GM19455 (cell line): ENCODE measurements around the gene LUZP2.

Experiments
- ATAC-seq: cut with Tn5 transposase; IDR thresholded peaks from one replicate; pipeline ENCODE4 v1.9.1; 2021; ENCODE audit not compliant: unreplicated experiment

LUZP2 gene

GRCh38 chr11:24560324-24560723, 63.5 kb downstream of the LUZP2 start:
- ATAC-seq: no peak

- no peak for ATAC-seq
Observed at GRCh38 chr11:24567380-24567779, 70.5 kb downstream of the LUZP2 start.

- no peak for ATAC-seq
Observed at GRCh38 chr11:24572376-24572775, 75.5 kb downstream of the LUZP2 start.

- ATAC-seq: no peak
Observed at GRCh38 chr11:24574461-24574860, 77.6 kb downstream of the LUZP2 start.

- no peak for ATAC-seq
Observed at GRCh38 chr11:24575392-24575791, 78.5 kb downstream of the LUZP2 start.

- ATAC-seq: no peak
Observed at GRCh38 chr11:24585192-24585591, 88.3 kb downstream of the LUZP2 start.

- ATAC-seq: no peak
Observed at GRCh38 chr11:24587635-24588034, 90.8 kb downstream of the LUZP2 start.

GRCh38 chr11:24588081-24588480, 91.2 kb downstream of the LUZP2 start:
- ATAC-seq: no peak

GRCh38 chr11:24589064-24589463, 92.2 kb downstream of the LUZP2 start:
- ATAC-seq: no peak

- no peak for ATAC-seq
Observed at GRCh38 chr11:24591283-24591682, 94.4 kb downstream of the LUZP2 start.

GRCh38 chr11:24592360-24592759, 95.5 kb downstream of the LUZP2 start:
- no peak for ATAC-seq

- no peak for ATAC-seq
Observed at GRCh38 chr11:24593332-24593731, 96.5 kb downstream of the LUZP2 start.

GRCh38 chr11:24594401-24594800, 97.5 kb downstream of the LUZP2 start:
- ATAC-seq: no peak

- no peak for ATAC-seq
Observed at GRCh38 chr11:24598641-24599040, 101.8 kb downstream of the LUZP2 start.

GRCh38 chr11:24609192-24610119, 112.6 kb downstream of the LUZP2 start:
- ATAC-seq: no peak

GRCh38 chr11:24615451-24616160, 118.8 kb downstream of the LUZP2 start:
- ATAC-seq: no peak

GRCh38 chr11:24617856-24618255, 121.0 kb downstream of the LUZP2 start:
- ATAC-seq: no peak

GRCh38 chr11:24619900-24620299, 123.0 kb downstream of the LUZP2 start:
- ATAC-seq: no peak

GRCh38 chr11:24622262-24622661, 125.4 kb downstream of the LUZP2 start:
- no peak for ATAC-seq

- ATAC-seq: no peak
Observed at GRCh38 chr11:24623121-24623520, 126.3 kb downstream of the LUZP2 start.

- ATAC-seq: no peak
Observed at GRCh38 chr11:24624432-24624831, 127.6 kb downstream of the LUZP2 start.

GRCh38 chr11:24625975-24626374, 129.1 kb downstream of the LUZP2 start:
- no peak for ATAC-seq
